A549 (cell line): ENCODE data around the gene KANTR. TPM values are rescaled to one million over a fixed set of nuclear protein-coding genes. Genes with fewer than 3 reads are reported as not detected.

ENCODE experiments used
- ATAC-seq, 2 experiments: fragments of 200-7000 bp in 1 of 2; fragments of >200 bp in 1 of 2; cut with Nextera tagmentation in 1 of 2; cut with Tn5 transposase in 1 of 2; 3 replicates each; pipeline versions ENCODE4 v1.8.0 to v1.9.1; 2018 to 2020; ENCODE audit warnings: mild to moderate bottlenecking in 1 of 2, moderate library complexity in 1 of 2
- CTCF ChIA-PET: fragments of 300-600 bp; sonication (Branson Sonifier 250); formaldehyde crosslinking; extraction: SDS; loops from one replicate; lab custom pipeline; 2021; ENCODE audit warnings: antibody characterized with exemption, inconsistent platforms; lab: Yijun Ruan, JAX
- POLR2A ChIA-PET: fragments of 350-600 bp; formaldehyde crosslinking; extraction: SDS; loops from one replicate; lab custom pipeline; 2021; ENCODE audit warnings: antibody characterized with exemption, inconsistent platforms; lab: Yijun Ruan, JAX
- DNase-seq, 2 experiments: peaks; one replicate each; pipeline versions ENCODE4 v3.0.0 to v3.0.0-alpha.2; 2011 to 2016; ENCODE audit warnings: low read depth in 1 of 2, low spot score in 1 of 2
- FAIRE-seq: peaks from 2 replicates; lab custom pipeline; 2011; peaks lifted over from hg19 to GRCh38; lab: Jason Lieb, UNC
- H3K27ac ChIP-seq, 2 experiments: fragments of >200 bp; sonication (Bioruptor Twin); formaldehyde crosslinking; 3 replicates each; pipeline ENCODE4 v1.5.1; 2016 to 2017
- H3K4me1 ChIP-seq: fragments of >200 bp; sonication (Bioruptor Twin); formaldehyde crosslinking; 3 replicates; pipeline ENCODE4 v1.6.1; 2016
- H3K4me2 ChIP-seq: fragments of >200 bp; sonication (Bioruptor Twin); formaldehyde crosslinking; 3 replicates; pipeline ENCODE4 v1.6.1; 2016
- H3K4me3 ChIP-seq: fragments of >200 bp; sonication (Bioruptor Twin); formaldehyde crosslinking; 3 replicates; pipeline ENCODE4 v1.5.1; 2016
- H3K9me3 ChIP-seq: fragments of >200 bp; sonication (Bioruptor Twin); formaldehyde crosslinking; 3 replicates; pipeline ENCODE4 v1.6.1; 2016
- CHD4 ChIP-seq: fragments of 200-600 bp; sonication (generic); IDR thresholded peaks from 2 replicates; pipeline ENCODE4 v1.6.1; 2016; ENCODE audit warnings: antibody characterized with exemption, mild to moderate bottlenecking, borderline replicate concordance
- FOSB ChIP-seq: fragments of 250-450 bp; sonication (Bioruptor Pico); IDR thresholded peaks from 2 replicates; pipeline ENCODE4 v1.5.0; 2020; ENCODE audit warnings: mild to moderate bottlenecking, moderate library complexity
- HOXB13 ChIP-seq: fragments of 250-450 bp; sonication (Bioruptor Pico); IDR thresholded peaks from 2 replicates; pipeline ENCODE4 v1.5.0; 2020; ENCODE audit warnings: low read depth, mild to moderate bottlenecking, moderate library complexity
- JUN ChIP-seq, 2 experiments: fragments of >200 bp; sonication (Bioruptor Twin); formaldehyde crosslinking; IDR thresholded peaks; 2 replicates in 1 of 2; 3 replicates in 1 of 2; pipeline ENCODE4 v1.6.1; 2016 to 2017
- MAFK ChIP-seq: fragments of 450-650 bp; IDR thresholded peaks from 2 replicates; pipeline ENCODE4 v1.6.1; 2014; ENCODE audit not compliant: partially characterized antibody
- MAZ ChIP-seq: fragments of 150-350 bp; IDR thresholded peaks from 2 replicates; pipeline ENCODE4 v1.6.1; 2014; ENCODE audit warnings: antibody characterized with exemption, low read depth, low read length, borderline replicate concordance
- PHF8 ChIP-seq: fragments of 200-600 bp; sonication (generic); IDR thresholded peaks from 2 replicates; pipeline ENCODE4 v1.6.1; 2016; ENCODE audit warnings: low read depth, mild to moderate bottlenecking, antibody characterized with exemption, moderate library complexity, borderline replicate concordance
- POLR2A ChIP-seq: IDR thresholded peaks from 2 replicates; pipeline ENCODE4 v1.6.1; 2012; ENCODE audit warnings: mild to moderate bottlenecking, low read length
- RAD21 ChIP-seq, 2 experiments: fragments of >200 bp in 1 of 2; sonication (Bioruptor Twin) in 1 of 2; formaldehyde crosslinking in 1 of 2; IDR thresholded peaks in 1 of 2; conservative IDR thresholded peaks in 1 of 2; 2 replicates in 1 of 2; 3 replicates in 1 of 2; pipeline ENCODE4 v1.6.1; 2012 to 2018; ENCODE audit warnings: inconsistent platforms in 1 of 2
- RFX5 ChIP-seq: fragments of 450-650 bp; IDR thresholded peaks from 2 replicates; pipeline ENCODE4 v1.7.1; 2014; ENCODE audit warnings: antibody characterized with exemption, mild to moderate bottlenecking, moderate library complexity
- SMC3 ChIP-seq: fragments of >200 bp; sonication (Bioruptor Twin); formaldehyde crosslinking; IDR thresholded peaks from 3 replicates; pipeline ENCODE4 v1.6.1; 2018; ENCODE audit warnings: inconsistent platforms
- WGBS: methylation state at CpG from one replicate; pipeline ENCODE4 v1.1.6; 2017; ENCODE audit errors: missing lambda C conversion rate; 5-methylcytosine and 5-hydroxymethylcytosine counted together
- polyA plus RNA-seq, 4 experiments: library from polyadenylated mRNA; depleted of rRNA in 3 of 4; stranded (reverse); fragments of >200 nt; fragmentation: RNase III in 1 of 4; extraction: RNeasy Plus Mini Kit Qiagen cat#74134 plus additional on column Dnase treatment in 1 of 4; gene quantifications; 2 replicates in 3 of 4; 3 replicates in 1 of 4; pipeline ENCODE4 v1.2.3, GENCODE V29; 2011 to 2017
- TF ChIP-seq, protein P1 (sequence below): fragments of >200 bp; sonication (Bioruptor Twin); formaldehyde crosslinking; IDR thresholded peaks from 3 replicates; pipeline ENCODE4 v1.6.1; 2016
- TF ChIP-seq, protein P2 (sequence below): IDR thresholded peaks from 2 replicates; pipeline ENCODE4 v1.6.1; 2012
- TF ChIP-seq, protein P3 (sequence below): fragments of 200-600 bp; sonication (generic); IDR thresholded peaks from 2 replicates; pipeline ENCODE4 v1.6.1; 2016; ENCODE audit warnings: antibody characterized with exemption, mild to moderate bottlenecking, moderate library complexity
- TF ChIP-seq, protein P4 (sequence below): IDR thresholded peaks from 2 replicates; pipeline ENCODE4 v1.6.1; 2012; ENCODE audit warnings: low read depth, borderline replicate concordance

Gene KANTR
- polyA plus RNA-seq, 2 of the 4 experiments (the other 2 are of a cell fraction): 3.3 to 5.7 TPM

DNA sequence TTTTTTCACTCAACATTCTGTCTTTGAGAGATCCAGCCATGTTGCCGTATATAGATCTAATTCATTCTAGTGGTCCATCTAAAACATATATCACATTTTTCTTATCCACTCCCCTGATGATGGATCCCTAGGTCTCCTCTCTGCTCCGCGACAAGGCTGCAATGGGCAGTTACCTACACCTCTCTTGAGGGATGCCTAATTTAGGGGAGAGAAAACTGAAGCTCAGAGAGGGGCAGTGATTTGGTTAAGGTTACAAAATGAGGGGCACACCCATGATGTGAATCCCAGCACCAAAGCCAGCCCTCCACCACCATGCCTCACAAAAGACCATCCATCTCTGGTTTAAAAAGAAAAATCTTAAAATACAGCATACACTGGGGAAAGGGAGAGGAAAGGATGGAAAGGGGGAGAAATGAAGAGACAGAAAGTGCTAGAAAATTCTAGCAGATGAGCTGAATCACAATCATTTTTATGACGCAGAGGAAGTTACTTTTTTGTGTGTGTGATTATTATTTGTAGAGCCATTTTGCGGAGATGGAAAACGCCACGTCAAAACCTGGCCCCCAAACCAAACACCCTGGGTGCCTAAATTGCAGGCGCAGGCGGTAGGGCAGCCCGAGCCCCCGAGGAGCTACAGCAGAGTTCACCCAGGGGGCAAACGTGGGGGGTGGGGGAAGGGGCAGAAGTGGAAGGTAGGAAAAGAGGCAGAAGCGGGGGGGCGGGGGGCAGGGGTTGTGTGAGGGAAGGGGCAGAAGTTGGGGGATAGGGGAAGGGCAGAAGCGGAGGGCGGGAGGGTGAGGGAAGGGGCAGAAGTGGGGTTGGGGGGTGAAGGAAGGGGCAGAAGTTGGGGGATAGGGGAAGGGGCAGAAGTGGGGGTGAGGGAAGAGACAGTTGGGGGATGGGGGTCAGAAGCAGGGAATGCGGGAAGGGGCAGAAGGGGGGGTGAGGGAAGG is 13.0 kb upstream of the KANTR start:
- ChIA-PET POLR2A (no interaction called here), CTCF (no interaction called here)
- Histone ChIP-seq H3K4me3 (peak overlapping the region; percentile 71), H3K9me3 (no peaks in the 10 kb centered on the region), H3K4me1 (peaks cover 11% of the 10 kb centered on the region; the same call in 2 of the 3 replicates), H3K4me2 (peak overlapping the region; percentile 66), H3K27ac (peak overlapping the region; percentile 83 to 96)
- TF ChIP-seq CHD4 (no peak), MAZ (no peak), FOSB (no peak)
- WGBS: 73% methylated on average over 11 of the region's 17 CpGs
- DNase-seq: no peak
- FAIRE-seq: no peak
- ATAC-seq: no peak

DNA sequence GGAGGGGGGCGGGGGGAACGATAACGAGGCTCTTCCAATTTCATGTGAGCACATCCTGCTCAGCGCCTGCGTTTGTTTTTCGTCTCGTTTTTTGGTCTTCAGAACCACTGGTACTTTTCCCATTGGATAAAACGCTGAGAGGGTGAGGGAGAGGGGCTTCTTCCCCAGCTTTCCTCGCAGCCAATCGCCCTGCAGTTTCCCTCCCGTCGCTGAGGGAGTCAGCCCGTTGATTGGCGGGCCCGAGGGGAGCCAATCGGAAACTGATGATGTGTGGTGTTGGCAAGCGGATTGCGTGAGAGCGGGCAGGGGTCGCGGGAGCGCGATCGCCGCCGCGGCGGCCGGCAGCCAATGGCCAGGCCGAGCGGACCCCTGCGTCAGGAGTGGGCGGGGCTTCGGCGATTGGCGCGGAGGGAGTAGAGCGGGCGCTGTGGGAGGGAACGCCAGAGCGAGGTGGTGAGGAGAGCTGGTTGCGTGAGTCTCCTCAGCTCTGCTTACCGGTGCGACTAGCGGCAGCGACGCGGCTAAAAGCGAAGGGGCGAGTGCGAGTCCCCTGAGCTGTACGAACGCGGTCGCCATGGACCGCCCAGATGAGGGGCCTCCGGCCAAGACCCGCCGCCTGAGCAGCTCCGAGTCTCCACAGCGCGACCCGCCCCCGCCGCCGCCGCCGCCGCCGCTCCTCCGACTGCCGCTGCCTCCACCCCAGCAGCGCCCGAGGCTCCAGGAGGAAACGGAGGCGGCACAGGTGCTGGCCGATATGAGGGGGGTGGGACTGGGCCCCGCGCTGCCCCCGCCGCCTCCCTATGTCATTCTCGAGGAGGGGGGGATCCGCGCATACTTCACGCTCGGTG is 11.8 kb upstream of the KANTR start, which contains the start of gene TSPYL2:
Gene TSPYL2, plus strand, starts transcription at position 443 of the 848 bp plus-strand sequence. Its CDS starts 132 bp downstream, at position 575.
- FAIRE-seq (peak; percentile 100), DNase-seq (peak; percentile 95 to 96), ATAC-seq (peak; percentile 88 to 96)
- Histone ChIP-seq H3K4me3 (peak within 1 kb of the TSS; percentile 71), H3K9me3 (no peaks in the 10 kb centered on the region), H3K4me1 (peaks cover 15% of the 10 kb centered on the region), H3K27ac (peak within 1 kb of the TSS; percentile 83 to 96), H3K4me2 (peak within 1 kb of the TSS; percentile 87)
- TF ChIP-seq PHF8 (peak; percentile 89), RAD21 (conservative IDR thresholded peaks at IDR 0.05 in 1 of 2, IDR thresholded peaks at IDR 0.05 in 1 of 2) (no peak), POLR2A (peak; percentile 99), MAFK (peak; percentile 29), RFX5 (peak; percentile 98), SMC3 (no peak), HOXB13 (no peak), JUN (IDR thresholded peaks at IDR 0.05) (peak; percentile 30 to 83; a peak in 3 of 5 replicates)
- TF ChIP-seq, protein P1, sequence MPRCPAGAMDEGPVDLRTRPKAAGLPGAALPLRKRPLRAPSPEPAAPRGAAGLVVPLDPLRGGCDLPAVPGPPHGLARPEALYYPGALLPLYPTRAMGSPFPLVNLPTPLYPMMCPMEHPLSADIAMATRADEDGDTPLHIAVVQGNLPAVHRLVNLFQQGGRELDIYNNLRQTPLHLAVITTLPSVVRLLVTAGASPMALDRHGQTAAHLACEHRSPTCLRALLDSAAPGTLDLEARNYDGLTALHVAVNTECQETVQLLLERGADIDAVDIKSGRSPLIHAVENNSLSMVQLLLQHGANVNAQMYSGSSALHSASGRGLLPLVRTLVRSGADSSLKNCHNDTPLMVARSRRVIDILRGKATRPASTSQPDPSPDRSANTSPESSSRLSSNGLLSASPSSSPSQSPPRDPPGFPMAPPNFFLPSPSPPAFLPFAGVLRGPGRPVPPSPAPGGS: peak; percentile 89
- TF ChIP-seq, protein P2, sequence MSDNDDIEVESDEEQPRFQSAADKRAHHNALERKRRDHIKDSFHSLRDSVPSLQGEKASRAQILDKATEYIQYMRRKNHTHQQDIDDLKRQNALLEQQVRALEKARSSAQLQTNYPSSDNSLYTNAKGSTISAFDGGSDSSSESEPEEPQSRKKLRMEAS: peak; percentile 62
- TF ChIP-seq, protein P3, sequence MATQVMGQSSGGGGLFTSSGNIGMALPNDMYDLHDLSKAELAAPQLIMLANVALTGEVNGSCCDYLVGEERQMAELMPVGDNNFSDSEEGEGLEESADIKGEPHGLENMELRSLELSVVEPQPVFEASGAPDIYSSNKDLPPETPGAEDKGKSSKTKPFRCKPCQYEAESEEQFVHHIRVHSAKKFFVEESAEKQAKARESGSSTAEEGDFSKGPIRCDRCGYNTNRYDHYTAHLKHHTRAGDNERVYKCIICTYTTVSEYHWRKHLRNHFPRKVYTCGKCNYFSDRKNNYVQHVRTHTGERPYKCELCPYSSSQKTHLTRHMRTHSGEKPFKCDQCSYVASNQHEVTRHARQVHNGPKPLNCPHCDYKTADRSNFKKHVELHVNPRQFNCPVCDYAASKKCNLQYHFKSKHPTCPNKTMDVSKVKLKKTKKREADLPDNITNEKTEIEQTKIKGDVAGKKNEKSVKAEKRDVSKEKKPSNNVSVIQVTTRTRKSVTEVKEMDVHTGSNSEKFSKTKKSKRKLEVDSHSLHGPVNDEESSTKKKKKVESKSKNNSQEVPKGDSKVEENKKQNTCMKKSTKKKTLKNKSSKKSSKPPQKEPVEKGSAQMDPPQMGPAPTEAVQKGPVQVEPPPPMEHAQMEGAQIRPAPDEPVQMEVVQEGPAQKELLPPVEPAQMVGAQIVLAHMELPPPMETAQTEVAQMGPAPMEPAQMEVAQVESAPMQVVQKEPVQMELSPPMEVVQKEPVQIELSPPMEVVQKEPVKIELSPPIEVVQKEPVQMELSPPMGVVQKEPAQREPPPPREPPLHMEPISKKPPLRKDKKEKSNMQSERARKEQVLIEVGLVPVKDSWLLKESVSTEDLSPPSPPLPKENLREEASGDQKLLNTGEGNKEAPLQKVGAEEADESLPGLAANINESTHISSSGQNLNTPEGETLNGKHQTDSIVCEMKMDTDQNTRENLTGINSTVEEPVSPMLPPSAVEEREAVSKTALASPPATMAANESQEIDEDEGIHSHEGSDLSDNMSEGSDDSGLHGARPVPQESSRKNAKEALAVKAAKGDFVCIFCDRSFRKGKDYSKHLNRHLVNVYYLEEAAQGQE: peak; percentile 43
- TF ChIP-seq, protein P4, sequence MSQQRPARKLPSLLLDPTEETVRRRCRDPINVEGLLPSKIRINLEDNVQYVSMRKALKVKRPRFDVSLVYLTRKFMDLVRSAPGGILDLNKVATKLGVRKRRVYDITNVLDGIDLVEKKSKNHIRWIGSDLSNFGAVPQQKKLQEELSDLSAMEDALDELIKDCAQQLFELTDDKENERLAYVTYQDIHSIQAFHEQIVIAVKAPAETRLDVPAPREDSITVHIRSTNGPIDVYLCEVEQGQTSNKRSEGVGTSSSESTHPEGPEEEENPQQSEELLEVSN: 0 out of 2 replicates have a peak, but pooled peaks have one; percentile 35
- POLR2A ChIA-PET: interaction anchor here (0.5 to 1.4 kb wide), 8 partner anchors 10 to 1918 kb away, joined by 3 to 30 read pairs (median 4); partner anchors contain the start of genes APEX2, KANTR and KDM5C
- WGBS: 1% methylated on average over 31 of the region's 86 CpGs
- CTCF ChIA-PET: interaction anchor here (1.5 kb wide), 1 partner anchor 11 kb away, joined by 5 read pairs; no protein-coding TSS in a partner anchor
